Measurements from ENCODE around the gene SYT3.
A peak's percentile ranks its signal among the peaks of the same experiment; 100 is the strongest.
"Not testable (repeated sequence)": the region's sequence is repeated elsewhere in the genome, so short reads cannot be mapped to it uniquely, and the experiment has no call there.

Gene SYT3

DNA sequence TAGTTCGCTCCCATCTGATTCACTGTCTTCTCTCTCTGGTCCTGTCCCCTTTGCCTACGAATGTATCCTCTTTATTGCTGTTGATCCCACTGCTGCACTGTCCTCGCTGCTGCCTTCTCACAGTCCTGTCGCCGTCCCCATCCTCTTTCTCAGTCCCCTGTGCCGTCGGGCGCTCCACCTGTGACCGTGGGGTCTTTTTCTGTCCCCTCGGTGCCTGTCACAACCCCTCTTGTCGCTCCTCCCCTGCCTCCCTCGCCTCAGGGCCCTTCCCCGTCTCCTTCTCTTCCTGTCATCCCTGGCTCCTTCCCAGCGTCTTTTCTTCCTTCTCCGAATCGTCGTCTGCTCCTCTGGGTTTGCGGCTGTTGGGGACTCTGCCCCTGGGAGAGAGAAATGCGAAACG lies 32.3 kb downstream of the SYT3 start:
- DNase-seq (ENCODE audit: low read depth): no peak
- TF ChIP-seq CTCF (IDR thresholded peaks at IDR 0.05; ENCODE audit: low read length, missing control alignments): no peak
- no peak overlapping the region for H3K4me3 ChIP-seq (replicated peaks; ENCODE audit: low read depth, low read length)

DNA sequence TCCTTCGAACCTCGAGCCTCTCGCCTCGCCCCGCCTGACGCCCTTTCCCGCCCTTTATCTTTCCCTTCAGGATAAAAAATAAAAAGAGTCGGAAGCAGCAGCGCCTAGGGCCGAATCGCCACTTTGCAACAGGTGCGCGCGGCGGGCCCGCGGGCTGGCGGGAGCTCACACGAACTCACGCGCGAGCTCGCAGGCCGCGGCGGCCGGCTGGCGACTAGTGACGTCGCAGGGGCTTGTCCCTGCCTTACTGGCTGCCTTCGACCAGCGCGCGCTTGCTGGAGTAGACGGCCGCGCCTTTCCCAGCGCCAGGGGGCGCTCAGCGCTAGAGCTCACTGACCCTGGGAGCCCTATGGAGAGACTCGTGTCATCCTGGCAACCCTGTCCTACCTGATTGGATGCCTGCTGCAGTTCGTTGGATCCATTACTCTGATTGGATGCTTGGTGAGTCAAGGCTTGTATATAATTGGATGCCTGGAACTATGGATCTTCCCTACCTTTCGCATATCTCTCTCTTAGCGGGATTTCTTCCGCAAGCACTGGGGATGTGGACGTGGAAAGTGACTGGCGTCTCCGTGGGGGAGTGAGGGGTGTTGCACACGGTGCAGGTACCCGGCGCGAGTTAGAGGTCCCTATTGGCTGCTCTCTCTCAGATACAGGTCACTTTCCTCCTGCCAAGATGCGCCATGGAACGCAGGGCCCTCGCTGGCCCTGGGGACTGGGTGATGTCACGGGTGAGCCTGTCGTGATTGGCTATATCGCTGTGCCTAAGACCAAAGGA lies 33.4 kb downstream of the SYT3 start:
- peak; percentile 20 for DNase-seq (ENCODE audit: low read depth)
- H3K4me3 ChIP-seq (replicated peaks; ENCODE audit: low read depth, low read length): not testable (repeated sequence)

GRCh38 chr19:50604264-50605073 lies 35.2 kb downstream of the SYT3 start:
- not testable (repeated sequence) for DNase-seq (ENCODE audit: low read depth)

GRCh38 chr19:50602935-50603334 lies 36.7 kb downstream of the SYT3 start:
- no peak overlapping the region for H3K4me3 ChIP-seq (replicated peaks; ENCODE audit: low read depth, low read length)
- TF ChIP-seq CTCF (IDR thresholded peaks at IDR 0.05; ENCODE audit: low read length, missing control alignments): no peak
- no peak for DNase-seq (ENCODE audit: low read depth)

More at GRCh38 chr19:50604264-50605073, 35.2 kb downstream of the SYT3 start:
- not testable (repeated sequence) for H3K4me3 ChIP-seq (replicated peaks; ENCODE audit: low read depth, low read length)

DNA sequence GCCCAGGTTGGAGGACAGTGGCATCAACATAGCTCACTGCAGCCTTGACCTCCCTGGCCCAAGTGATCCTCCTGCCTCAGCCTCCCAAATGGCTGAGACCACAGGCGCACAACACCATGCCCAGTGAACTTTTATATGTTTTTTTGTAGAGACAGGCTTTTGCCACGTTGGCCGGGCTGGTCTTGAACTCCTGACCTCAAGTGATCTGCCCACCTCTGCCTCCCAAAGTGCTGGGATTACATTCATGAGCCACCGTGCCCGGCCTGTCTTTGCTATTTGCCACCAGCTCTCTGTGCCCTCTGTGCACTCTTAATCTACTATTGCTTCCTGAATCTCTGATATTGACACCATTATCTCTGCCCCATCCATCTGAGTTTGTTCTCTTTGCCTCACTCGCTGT lies 37.2 kb downstream of the SYT3 start:
- no peak for TF ChIP-seq CTCF (IDR thresholded peaks at IDR 0.05; ENCODE audit: low read length, missing control alignments)
- no peak overlapping the region for H3K4me3 ChIP-seq (replicated peaks; ENCODE audit: low read depth, low read length)
- DNase-seq (ENCODE audit: low read depth): no peak

DNA sequence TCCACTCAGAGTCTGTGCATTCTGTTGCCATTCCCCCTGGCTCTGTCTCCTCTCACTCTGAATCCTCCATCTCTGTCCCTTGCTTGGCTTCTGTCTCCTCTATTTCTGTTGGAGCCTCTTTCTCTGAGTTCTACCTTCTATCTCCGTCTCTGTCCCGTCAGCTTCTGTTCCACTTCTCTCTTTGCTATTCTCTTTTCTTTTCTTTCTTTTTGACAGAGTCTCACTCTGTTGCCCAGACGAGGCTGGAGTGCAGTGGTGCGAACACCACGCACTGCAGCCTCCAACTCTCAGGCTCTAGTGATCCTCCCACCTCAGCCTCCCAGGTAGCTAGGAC lies 37.6 kb downstream of the SYT3 start:
- no peak for TF ChIP-seq CTCF (IDR thresholded peaks at IDR 0.05; ENCODE audit: low read length, missing control alignments)
- DNase-seq (ENCODE audit: low read depth): no peak
- no peak overlapping the region for H3K4me3 ChIP-seq (replicated peaks; ENCODE audit: low read depth, low read length)

DNA sequence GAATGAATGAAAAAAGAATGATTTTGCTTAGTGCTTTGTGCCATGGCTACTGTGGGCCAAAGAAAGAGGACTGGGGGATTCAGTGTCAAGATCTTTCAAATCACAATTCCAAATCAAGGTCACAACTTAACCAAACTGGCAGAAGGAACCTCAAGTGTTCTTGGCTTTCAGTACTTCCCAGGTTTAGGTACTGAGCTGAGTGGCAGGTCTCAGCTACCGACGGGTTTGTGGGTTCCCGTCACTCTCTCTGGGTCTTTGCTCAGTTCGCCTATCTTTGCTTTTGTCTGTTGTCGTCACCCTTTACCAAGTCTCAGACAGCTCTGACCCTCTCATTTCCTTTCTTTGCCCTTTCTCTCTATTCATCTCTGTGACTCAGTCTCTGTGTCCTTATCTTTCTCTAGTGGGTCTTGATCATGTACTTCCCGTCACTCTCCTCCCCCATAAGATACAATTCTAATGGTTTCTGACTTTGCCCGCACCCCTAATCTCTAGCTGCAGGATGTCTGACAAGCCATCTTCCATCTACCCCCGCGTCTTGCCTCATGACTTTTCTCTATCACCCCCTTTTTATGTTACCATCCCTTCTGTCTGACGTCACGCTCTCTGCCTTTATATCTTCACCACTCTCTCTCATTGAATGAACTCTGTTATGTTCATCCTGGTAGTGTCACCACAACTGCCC lies 38.1 kb downstream of the SYT3 start:
- peak; percentile 39 for DNase-seq (ENCODE audit: low read depth)
- TF ChIP-seq CTCF (IDR thresholded peaks at IDR 0.05; ENCODE audit: low read length, missing control alignments): no peak
- H3K4me3 ChIP-seq (replicated peaks; ENCODE audit: low read depth, low read length): no peak overlapping the region

All from fibroblast of pulmonary artery (primary cell).